GM23248 (cell line): ENCODE measurements around the gene CCR3.

Experiments used
- EZH2 ChIP-seq: fragments of 200-600 bp; sonication (generic); IDR thresholded peaks from 2 replicates; pipeline ENCODE4 v1.6.1; 2018; ENCODE audit warnings: antibody characterized with exemption, mild to moderate bottlenecking; ENCODE audit not compliant: insufficient read depth, poor library complexity, severe bottlenecking
- EZH2phosphoT487 ChIP-seq: fragments of 200-600 bp; sonication (generic); IDR thresholded peaks from 2 replicates; pipeline ENCODE4 v1.6.1; 2018; ENCODE audit warnings: antibody characterized with exemption, moderate library complexity, mild to moderate bottlenecking, low read depth; ENCODE audit not compliant: insufficient read depth

DNA sequence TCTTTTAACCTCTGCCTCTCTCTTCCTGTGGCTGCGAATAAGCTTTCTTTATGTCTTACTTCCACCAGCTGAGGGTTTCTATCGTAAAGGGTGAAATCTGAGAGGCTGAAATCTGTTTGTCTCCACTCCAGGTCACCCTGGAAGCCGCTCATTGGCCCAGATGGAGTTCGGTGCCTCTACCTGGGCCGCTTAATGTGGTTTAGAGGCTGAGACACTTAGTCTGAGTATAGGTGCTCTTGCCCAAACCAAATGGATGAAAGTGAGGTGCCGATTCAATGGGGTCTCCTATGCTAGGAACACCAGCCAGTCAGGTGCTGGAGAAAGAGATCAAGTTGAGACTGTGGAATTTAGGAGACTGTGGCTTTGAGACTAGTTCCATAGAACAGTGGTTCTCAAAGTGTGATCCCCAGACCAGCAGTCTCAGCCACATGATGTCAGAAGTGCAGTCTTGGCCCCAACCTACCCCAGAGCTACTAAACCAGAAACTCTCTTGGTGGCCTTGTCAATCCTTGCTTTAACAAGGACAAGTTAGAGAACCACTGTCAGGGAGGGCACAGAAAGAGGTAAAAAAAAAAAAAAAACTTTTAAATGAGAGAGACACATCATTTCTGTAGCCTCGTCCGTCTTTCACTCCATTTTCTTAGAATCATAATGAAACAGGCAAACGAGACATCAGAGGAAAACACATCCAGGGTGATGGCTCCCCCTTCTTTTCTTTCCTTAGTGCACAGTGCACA is 56.8 kb downstream of the CCR3 start:
- TF ChIP-seq EZH2 (no peak), EZH2phosphoT487 (no peak)
